Trophoblast cell (in vitro differentiated cells and primary cell): ENCODE results near the gene MTUS2.

Source experiments
- DNase-seq, 2 donors: peaks; one replicate each; pipeline ENCODE4 v3.0.0-alpha.2; 2016
- H2AFZ ChIP-seq: 2 replicates; pipeline ENCODE4 v1.6.1; 2013; ENCODE audit warnings: low read length, moderate library complexity, mild to moderate bottlenecking; ENCODE audit not compliant: insufficient read depth, poor library complexity
- H2AK5ac ChIP-seq: 2 replicates; pipeline ENCODE4 v1.6.1; 2013; ENCODE audit warnings: mild to moderate bottlenecking, low read length
- H2BK120ac ChIP-seq: 2 replicates; pipeline ENCODE4 v1.6.1; 2013; ENCODE audit warnings: low read length, mild to moderate bottlenecking, moderate library complexity; ENCODE audit not compliant: insufficient read depth, poor library complexity
- H2BK12ac ChIP-seq: 2 replicates; pipeline ENCODE4 v1.6.1; 2013; ENCODE audit warnings: mild to moderate bottlenecking, low read length, moderate library complexity
- H2BK5ac ChIP-seq: 2 replicates; pipeline ENCODE4 v1.6.1; 2013; ENCODE audit warnings: low read length, low read depth, moderate library complexity, mild to moderate bottlenecking; ENCODE audit not compliant: poor library complexity
- H3K14ac ChIP-seq: 2 replicates; pipeline ENCODE4 v1.6.1; 2013; ENCODE audit warnings: mild to moderate bottlenecking, low read length
- H3K18ac ChIP-seq: 2 replicates; pipeline ENCODE4 v1.6.1; 2013; ENCODE audit warnings: mild to moderate bottlenecking, low read length
- H3K23ac ChIP-seq: 2 replicates; pipeline ENCODE4 v1.6.1; 2013; ENCODE audit warnings: low read length
- H3K27ac ChIP-seq: 2 replicates; pipeline ENCODE4 v1.5.1; 2013; ENCODE audit warnings: low read depth, mild to moderate bottlenecking, inconsistent platforms, low read length, moderate library complexity
- H3K27me3 ChIP-seq: 2 replicates; pipeline ENCODE4 v1.6.1; 2013; ENCODE audit warnings: inconsistent platforms, mild to moderate bottlenecking, low read length, moderate library complexity; ENCODE audit not compliant: insufficient read depth
- H3K36me3 ChIP-seq, 2 experiments: 1 replicate in 1 of 2; 2 replicates in 1 of 2; pipeline ENCODE4 v1.6.1; 2013; ENCODE audit warnings: low read length in 2 of 2, mild to moderate bottlenecking in 2 of 2, moderate library complexity in 1 of 2; ENCODE audit not compliant: insufficient read depth in 2 of 2, control insufficient read depth in 1 of 2
- H3K4ac ChIP-seq: 2 replicates; pipeline ENCODE4 v1.6.1; 2013; ENCODE audit warnings: low read depth, mild to moderate bottlenecking, low read length, moderate library complexity
- H3K4me1 ChIP-seq, 2 experiments: 1 replicate in 1 of 2; 2 replicates in 1 of 2; pipeline ENCODE4 v1.6.1; 2013; ENCODE audit warnings: low read length in 2 of 2, mild to moderate bottlenecking in 2 of 2, moderate library complexity in 1 of 2; ENCODE audit not compliant: insufficient read depth in 2 of 2, control insufficient read depth in 1 of 2
- H3K4me2 ChIP-seq: 2 replicates; pipeline ENCODE4 v1.6.1; 2013; ENCODE audit warnings: inconsistent platforms, mild to moderate bottlenecking, low read length, moderate library complexity
- H3K4me3 ChIP-seq: 2 replicates; pipeline ENCODE4 v1.5.1; 2013; ENCODE audit warnings: mild to moderate bottlenecking, low read depth, low read length, inconsistent platforms
- H3K79me1 ChIP-seq: one replicate; pipeline ENCODE4 v1.6.1; 2013; ENCODE audit warnings: low read length
- H3K79me2 ChIP-seq: 2 replicates; pipeline ENCODE4 v1.6.1; 2013; ENCODE audit warnings: low read length, mild to moderate bottlenecking; ENCODE audit not compliant: control insufficient read depth, insufficient read depth, poor library complexity
- H3K9ac ChIP-seq: 2 replicates; pipeline ENCODE4 v1.6.1; 2013; ENCODE audit warnings: mild to moderate bottlenecking, low read length
- H3K9me3 ChIP-seq: 2 replicates; pipeline ENCODE4 v1.6.1; 2013; ENCODE audit warnings: low read depth, mild to moderate bottlenecking, control low read depth, inconsistent platforms, low read length; ENCODE audit not compliant: insufficient read depth
- H4K12ac ChIP-seq: 2 replicates; pipeline ENCODE4 v1.6.1; 2013; ENCODE audit warnings: low read depth, mild to moderate bottlenecking, low read length, moderate library complexity
- H4K8ac ChIP-seq: 2 replicates; pipeline ENCODE4 v1.6.1; 2013; ENCODE audit warnings: low read depth, mild to moderate bottlenecking, low read length, moderate library complexity
- H4K91ac ChIP-seq: one replicate; pipeline ENCODE4 v1.6.1; 2013; ENCODE audit warnings: low read depth, mild to moderate bottlenecking, low read length, moderate library complexity
- WGBS: extraction: QIAGEN DNeasy Blood & Tissue Kit; methylation state at CpG from one replicate; pipeline ENCODE4 v1.1.7; 2013; ENCODE audit warnings: missing lambda C conversion rate; ENCODE audit not compliant: insufficient read length, insufficient coverage; ENCODE audit errors: extremely low coverage; 5-methylcytosine and 5-hydroxymethylcytosine counted together

MTUS2 gene

DNA sequence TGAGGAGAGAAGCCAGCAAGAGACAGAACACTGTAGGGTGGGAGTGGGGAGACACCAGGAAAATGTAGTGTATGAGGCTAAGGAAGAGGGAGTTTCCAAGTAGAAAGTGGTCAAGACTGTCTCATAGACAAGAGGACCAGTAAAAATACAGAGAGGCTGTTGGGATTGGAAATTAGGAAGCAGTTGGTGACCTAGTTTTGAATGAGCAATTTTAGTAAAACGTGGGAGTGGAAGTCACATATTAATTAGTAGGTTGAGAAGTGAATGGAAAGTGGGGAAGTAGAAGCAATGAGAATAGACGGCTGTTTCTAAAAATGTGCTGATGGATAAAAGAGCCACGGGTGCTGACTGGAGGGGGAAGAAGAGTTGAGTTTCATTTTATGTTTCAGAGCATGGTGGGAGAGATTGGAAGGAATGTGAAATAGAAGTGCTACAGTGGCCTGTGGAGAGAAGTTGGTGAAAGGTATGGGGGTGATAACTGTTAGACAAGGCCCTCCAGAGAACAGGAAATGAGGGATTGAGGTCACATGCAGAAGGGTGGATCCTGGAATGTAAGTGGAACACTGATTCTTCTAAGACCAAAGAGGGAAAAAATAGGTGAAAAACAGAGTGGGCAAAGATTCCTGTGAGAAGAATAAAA, 247.3 kb downstream of the MTUS2 start:
- H2BK12ac ChIP-seq = no peak overlapping the region
- H3K18ac ChIP-seq = no peak overlapping the region
- no peaks in the 10 kb centered on the region for H3K4me1 ChIP-seq
- no peak overlapping the region for H3K14ac ChIP-seq
- H3K27ac ChIP-seq = no peak overlapping the region
- no peak overlapping the region for H2BK120ac ChIP-seq
- no peaks in the 10 kb centered on the region for H3K79me2 ChIP-seq
- H4K91ac ChIP-seq = no peak overlapping the region
- H3K4ac ChIP-seq = no peak overlapping the region
- no peak overlapping the region for H4K8ac ChIP-seq
- no peak overlapping the region for H3K23ac ChIP-seq
- H2AFZ ChIP-seq = no peak overlapping the region
- H2BK5ac ChIP-seq = no peak overlapping the region
- H2AK5ac ChIP-seq = no peak overlapping the region
- H3K9ac ChIP-seq = no peak overlapping the region
- DNase-seq = no peak
- no peaks in the 10 kb centered on the region for H3K36me3 ChIP-seq
- no peaks in the 10 kb centered on the region for H3K79me1 ChIP-seq
- WGBS = no CpG with 5 or more reads among the region's 3 CpGs
- no peak overlapping the region for H3K4me3 ChIP-seq
- no peak overlapping the region for H4K12ac ChIP-seq
- no peak overlapping the region for H3K4me2 ChIP-seq
- no peaks in the 10 kb centered on the region for H3K27me3 ChIP-seq
- H3K9me3 ChIP-seq = no peaks in the 10 kb centered on the region

DNA sequence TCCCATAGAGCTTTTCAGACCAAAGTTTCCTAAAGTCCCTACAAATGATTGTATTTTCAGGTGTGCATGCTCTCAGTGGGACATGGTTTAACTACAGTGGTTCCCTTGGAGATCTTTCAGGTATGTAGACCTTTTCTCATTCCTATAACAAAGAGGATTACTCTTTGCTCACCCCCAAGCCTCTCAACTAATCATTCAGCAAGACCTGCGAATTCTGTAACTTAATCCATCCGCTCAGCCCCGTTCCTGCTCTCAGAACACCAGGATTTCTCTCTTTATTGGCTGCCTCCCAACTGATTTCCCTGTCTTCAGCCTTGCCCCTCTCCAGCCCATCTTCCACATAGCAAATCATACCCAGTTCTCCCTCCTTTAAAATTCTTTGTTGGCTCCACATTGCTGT, 253.6 kb downstream of the MTUS2 start:
- Histone ChIP-seq H2BK12ac (no peak overlapping the region), H3K9ac (no peak overlapping the region), H4K91ac (no peak overlapping the region), H3K4me1 (no peaks in the 10 kb centered on the region), H3K79me1 (no peaks in the 10 kb centered on the region), H2AK5ac (no peak overlapping the region), H3K14ac (no peak overlapping the region), H3K36me3 (no peaks in the 10 kb centered on the region), H2BK120ac (no peak overlapping the region), H4K12ac (no peak overlapping the region), H2BK5ac (no peak overlapping the region), H3K27ac (no peak overlapping the region), H4K8ac (no peak overlapping the region), H3K9me3 (no peaks in the 10 kb centered on the region), H3K27me3 (no peaks in the 10 kb centered on the region), H3K79me2 (no peaks in the 10 kb centered on the region), H3K4me3 (no peak overlapping the region), H3K4me2 (no peak overlapping the region), H3K18ac (no peak overlapping the region), H3K4ac (no peak overlapping the region), H3K23ac (no peak overlapping the region), H2AFZ (no peak overlapping the region)
- WGBS = no CpG with 5 or more reads among the region's 3 CpGs
- no peak for DNase-seq

DNA sequence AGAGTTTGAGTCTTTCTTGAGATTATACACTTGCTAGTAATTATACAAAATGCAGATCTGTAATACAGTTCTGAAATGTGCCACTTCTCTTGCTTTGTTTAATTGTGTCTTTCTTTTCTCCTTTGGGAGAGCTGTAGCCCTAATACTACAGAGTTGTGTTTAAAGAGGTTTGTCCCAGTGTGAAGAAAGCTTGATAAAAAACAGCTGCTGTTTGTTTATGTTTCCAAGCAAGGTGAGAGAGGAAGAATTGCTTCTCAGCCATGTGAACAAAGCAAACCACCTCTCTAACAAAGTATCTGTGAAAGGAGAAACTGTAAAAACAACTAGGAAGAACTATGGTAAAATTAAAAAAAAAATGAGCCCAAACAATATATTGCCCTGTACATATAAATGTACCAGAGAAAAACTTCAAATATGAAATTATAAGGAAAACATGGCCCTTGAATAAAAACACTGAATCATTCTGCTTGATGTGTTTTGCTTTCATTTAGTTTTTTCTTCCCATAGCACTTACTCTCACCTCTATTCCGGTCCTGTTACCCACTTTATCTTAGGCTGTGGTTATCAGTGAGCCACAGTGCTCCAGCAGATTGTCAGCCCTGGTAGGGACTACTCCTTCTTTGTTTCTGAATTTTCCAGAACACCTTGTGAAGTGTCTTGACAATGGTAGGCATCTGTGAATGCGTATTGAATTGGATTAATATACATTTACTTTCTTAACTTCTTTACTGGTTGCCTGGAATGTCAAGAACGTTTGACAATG, 257.1 kb downstream of the MTUS2 start:
- Histone ChIP-seq H4K8ac (no peak overlapping the region), H2BK120ac (no peak overlapping the region), H3K79me2 (no peaks in the 10 kb centered on the region), H3K4me2 (no peak overlapping the region), H3K79me1 (no peaks in the 10 kb centered on the region), H3K9me3 (no peaks in the 10 kb centered on the region), H3K14ac (no peak overlapping the region), H3K18ac (no peak overlapping the region), H3K27ac (no peak overlapping the region), H4K12ac (no peak overlapping the region), H3K4me3 (no peak overlapping the region), H3K4me1 (no peaks in the 10 kb centered on the region), H3K9ac (no peak overlapping the region), H4K91ac (no peak overlapping the region), H3K36me3 (no peaks in the 10 kb centered on the region), H2BK5ac (no peak overlapping the region), H2BK12ac (no peak overlapping the region), H2AFZ (no peak overlapping the region), H3K23ac (no peak overlapping the region), H3K4ac (no peak overlapping the region), H2AK5ac (no peak overlapping the region), H3K27me3 (no peaks in the 10 kb centered on the region)
- WGBS = no CpG with 5 or more reads among the region's 3 CpGs
- DNase-seq = no peak

DNA sequence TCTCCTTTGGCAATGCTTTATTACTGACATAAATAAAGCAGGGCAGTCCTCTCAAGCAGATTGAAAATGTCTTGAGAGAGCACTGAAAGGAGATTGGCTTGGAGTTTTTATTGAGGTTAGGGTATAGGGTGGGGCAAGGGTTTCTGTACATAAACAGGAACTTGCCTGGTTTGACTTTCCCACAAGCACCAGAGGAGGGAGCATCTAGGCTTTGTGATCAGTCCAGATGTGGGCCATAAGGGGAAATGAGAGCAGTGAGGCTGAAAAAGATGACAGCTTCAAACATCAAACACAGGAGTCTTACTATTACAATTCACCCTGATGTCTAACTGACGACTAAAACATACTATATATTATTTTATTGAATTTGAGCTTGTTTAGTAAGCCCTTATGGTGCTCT, 260.9 kb downstream of the MTUS2 start:
- Histone ChIP-seq H3K18ac (no peak overlapping the region), H3K27me3 (no peaks in the 10 kb centered on the region), H2BK120ac (no peak overlapping the region), H3K23ac (no peak overlapping the region), H3K79me1 (no peaks in the 10 kb centered on the region), H3K27ac (no peak overlapping the region), H3K9ac (no peak overlapping the region), H3K4me1 (no peaks in the 10 kb centered on the region), H2BK12ac (no peak overlapping the region), H2AFZ (no peak overlapping the region), H3K79me2 (no peaks in the 10 kb centered on the region), H3K4me2 (no peak overlapping the region), H4K12ac (no peak overlapping the region), H3K4ac (no peak overlapping the region), H3K36me3 (no peaks in the 10 kb centered on the region), H2BK5ac (no peak overlapping the region), H4K91ac (no peak overlapping the region), H3K14ac (no peak overlapping the region), H2AK5ac (no peak overlapping the region), H3K4me3 (no peak overlapping the region), H4K8ac (no peak overlapping the region), H3K9me3 (no peaks in the 10 kb centered on the region)
- peak in 1 of 2 donors; percentile 15 for DNase-seq
- no CpG with 5 or more reads among the region's 1 CpG for WGBS
